Kidney glomerular epithelial cell (primary cell): Measurements from ENCODE around the gene POU2F1.
"Not testable (repeated sequence)": the region's sequence is repeated elsewhere in the genome, so short reads cannot be mapped to it uniquely, and the experiment has no call there.

Source experiments
- DNase-seq: peaks from one replicate; lab custom pipeline; 2025; lab: John Stamatoyannopoulos, UW

POU2F1 gene

DNA sequence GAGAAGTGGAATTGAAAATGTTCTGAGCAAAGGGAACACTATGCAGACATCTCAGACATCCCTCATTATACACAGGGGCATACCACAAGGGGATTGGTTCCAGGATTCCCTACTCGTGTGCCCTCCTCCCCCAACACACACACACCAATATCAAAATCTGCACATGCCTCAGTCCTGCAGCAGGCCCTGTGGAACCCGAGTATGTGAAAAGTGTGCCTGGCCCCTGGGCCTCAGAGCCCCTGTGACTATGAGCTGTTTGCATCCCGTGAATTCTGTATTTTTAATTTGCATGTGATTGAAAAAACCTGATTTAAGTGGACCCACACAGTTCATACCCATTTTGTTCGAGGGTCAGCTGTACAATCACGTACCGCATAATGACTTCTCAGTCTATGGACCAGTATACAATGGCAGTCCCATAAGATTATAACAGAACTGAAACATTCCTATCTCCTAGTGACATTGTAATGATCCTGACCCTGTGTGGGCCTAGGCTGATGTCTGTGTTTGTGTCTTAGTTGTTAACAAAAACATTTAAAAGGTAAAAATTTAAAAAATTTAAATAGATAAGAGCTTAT, 11.3 kb downstream of the POU2F1 start:
- DNase-seq: no peak

DNA sequence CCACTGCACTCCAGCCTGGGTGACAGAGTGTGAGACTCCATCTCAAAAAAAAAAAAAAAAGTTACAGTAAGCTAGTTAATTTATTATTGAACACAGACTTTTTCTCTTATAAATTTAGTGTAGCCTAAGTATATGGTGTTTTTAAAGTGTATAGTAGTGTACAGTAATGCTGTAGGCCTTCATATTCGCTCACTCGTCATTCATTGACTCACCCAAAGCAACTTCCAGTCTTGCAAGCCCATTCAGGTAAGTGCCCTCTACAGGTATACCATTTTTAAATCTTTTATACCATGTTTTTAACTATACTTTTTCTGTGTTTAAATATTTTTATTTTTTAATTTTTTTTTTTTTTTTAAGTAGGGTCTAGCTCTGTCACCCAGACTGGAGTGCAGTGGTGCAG, 12.1 kb downstream of the POU2F1 start:
- DNase-seq: no peak

DNA sequence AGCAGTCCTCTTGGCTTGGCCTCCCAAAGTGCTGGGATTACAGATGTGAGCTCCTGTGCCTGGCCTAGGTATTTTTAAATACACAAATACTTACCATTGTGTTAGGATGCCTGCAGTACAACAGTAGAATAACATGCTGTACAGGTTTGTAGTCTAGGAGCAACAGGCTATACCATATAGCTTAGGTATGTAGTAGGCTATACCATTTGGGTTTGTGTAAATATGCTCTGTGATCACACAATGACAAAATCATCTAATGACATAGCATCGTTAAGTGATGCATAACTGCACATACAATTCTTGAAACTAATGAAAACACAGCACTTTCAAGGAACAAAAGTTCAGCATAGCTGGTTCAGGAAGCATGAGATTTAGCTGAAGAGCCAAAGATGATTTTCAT, 12.7 kb downstream of the POU2F1 start:
- no peak for DNase-seq

DNA sequence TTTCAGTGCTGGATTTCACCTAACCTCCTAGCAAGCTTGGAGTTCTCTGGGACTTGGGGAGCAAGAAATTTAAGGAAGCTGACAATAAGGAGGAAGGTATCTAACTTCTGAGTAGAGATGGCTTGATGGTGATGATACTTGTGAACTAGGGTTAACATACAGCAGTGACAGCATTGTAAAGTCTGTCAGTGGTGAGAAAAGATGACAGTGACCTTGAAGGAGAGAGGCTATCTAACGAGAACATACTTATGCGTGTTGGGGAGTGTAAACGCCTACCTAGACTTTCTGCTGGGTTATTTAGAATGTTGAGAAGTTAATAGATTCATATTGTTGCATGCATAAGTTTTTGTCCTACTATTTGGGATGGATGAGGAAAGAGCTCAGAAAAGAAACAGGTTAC, 16.3 kb downstream of the POU2F1 start:
- no peak for DNase-seq

DNA sequence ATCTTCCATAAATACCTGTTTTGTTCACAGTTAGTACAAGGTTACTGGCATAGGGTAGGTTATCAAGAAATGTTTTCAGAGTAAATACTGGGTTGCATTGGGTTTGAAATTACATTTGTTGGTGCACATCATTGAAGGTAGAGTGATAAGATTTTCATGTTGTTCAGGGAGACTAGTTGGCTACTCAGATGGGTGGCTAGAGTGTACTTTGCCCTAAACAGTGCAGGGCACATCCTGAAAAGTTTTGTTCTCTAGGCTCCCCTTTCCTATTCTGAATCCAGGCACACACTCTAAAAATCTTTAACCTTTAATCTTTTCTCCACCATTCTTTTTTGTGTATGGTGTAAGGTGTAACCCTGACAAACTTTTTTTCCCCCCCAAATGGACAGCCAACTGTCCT, 18.0 kb downstream of the POU2F1 start:
- DNase-seq: no peak

DNA sequence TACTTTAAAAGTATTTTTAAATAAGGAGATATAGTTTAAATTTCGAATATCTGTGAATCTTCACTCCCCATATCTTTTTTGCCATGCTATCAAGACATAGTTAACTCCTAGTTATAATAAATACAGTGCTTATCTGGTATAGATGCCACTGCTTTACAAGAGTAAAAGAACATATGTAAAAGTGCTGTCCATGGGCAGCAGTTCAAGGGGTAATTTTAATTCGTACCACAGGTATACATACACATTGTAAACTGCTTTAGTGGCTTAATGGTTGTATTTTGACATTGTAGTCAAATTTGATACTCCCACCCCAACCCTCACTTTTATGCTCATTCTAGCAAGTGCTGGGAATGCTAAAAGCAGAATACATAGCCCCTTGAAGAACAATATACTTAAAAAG, 18.6 kb downstream of the POU2F1 start:
- no peak for DNase-seq

DNA sequence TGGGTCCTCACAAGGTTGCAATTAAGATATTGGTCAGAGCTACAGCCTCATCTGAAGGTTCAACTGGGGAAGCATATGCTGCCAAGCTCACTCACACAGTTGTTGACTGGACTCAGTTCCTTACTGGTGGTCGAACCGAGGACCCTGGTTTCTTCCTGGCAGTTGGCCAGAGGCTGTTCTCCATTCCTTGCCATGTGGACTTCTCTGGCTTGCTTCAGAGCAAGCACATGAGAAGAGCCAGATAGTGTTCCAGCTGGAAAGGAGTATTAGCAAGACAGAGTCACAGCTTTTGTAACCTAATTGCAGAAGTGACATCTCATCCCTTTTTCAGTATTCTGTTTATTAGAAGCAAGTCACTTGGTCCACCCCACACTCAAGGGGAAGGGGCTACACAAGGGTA, 23.6 kb downstream of the POU2F1 start:
- no peak for DNase-seq

DNA sequence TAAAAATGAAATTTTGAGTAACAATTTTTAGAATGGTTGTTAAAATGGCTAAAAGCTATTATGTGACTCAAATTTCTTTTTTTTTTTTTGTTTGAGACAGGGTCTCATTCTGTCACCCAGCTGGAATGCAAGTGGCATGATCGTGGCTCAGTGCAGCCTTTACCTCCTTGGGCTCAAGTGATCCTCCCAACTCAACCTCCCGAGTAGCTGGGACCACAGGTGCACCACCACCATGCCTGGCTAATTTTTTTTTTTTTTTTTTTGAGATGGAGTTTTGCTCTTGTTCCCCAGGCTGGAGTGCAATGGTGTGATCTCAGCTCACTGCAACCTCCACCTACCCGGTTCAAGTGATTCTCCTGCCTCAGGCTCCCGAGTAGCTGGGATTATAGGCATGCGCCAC, 24.5 kb downstream of the POU2F1 start:
- DNase-seq: not testable (repeated sequence)

DNA sequence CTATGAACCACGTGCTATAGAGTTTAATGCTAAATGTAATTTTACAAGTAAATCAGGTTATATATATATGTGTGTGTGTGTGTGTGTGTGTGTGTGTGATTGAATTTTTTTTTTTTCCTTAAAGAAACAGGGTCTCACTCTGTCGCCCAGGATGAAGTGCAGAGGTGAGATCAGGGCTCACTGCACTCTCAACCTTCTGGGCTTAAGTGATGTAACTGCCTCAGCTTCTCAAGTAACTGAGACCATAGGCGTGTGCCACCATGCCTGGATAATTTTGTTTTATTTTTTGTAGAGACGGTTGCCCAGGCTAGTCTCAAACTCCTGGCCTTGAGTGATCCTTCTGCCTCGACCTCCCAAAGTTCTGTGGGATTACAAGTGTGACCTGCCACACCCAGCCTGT, 26.3 kb downstream of the POU2F1 start:
- no peak for DNase-seq

DNA sequence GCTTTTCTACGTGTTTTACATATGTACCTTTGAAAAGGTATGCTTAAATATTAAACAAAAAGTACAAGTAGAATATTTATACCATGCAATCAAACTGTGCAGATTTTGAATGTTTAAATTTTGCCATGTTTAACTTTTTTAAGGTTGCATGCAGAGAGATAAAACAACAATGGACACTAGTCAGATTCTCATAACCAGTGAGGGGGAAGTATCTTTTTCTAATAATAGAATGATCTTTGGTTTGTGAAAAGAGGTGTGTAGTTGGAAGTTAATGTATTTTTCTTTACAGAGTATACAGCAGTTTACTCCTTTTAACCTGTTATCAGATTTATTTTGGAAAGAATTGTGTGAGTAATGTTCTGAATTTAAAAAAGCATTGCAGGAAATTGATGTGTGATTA, 27.1 kb downstream of the POU2F1 start:
- DNase-seq: no peak

DNA sequence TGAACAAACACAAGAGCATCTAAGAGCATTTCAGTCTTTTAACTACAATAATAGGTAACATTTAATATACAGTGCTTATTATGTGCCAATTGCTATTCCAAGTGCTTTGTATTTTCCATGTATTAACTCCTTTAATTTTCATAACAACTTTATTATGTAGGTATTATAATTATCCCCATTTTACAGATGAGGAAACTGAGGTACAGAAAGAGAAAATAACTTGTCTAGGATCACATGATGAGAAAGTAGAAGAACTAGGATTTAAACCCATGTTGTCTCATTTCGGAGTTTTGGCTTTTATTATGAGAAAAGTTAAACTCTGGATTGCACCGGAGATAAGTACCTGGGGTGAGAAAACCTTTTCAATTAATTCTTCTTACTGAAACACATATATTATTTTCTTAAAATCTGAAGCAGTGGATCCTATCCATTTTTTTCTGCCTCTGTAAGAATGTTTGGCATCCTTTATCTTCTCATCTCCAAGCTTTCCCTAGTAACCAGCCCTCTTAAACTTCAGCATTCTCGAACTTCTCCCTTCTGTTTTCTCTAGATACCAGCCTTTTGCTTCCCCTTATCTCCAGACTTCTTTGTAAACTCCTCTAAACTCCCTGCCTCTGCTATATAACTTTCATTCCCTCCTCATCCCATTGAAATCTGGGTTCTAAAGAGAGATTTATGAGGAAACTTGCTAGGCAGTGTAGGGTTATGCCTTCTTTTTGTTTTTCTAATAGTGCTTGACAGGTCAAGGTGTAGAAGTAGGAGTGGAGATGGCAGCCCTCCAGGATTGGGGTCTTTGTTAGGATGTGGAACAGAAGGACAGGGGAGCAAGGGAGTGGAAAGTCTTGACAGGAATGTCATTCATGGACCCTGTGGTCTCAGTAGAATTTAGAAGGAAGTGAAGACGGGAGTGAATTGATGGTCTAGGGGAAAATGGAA, 28.3 kb downstream of the POU2F1 start:
- DNase-seq: no peak

DNA sequence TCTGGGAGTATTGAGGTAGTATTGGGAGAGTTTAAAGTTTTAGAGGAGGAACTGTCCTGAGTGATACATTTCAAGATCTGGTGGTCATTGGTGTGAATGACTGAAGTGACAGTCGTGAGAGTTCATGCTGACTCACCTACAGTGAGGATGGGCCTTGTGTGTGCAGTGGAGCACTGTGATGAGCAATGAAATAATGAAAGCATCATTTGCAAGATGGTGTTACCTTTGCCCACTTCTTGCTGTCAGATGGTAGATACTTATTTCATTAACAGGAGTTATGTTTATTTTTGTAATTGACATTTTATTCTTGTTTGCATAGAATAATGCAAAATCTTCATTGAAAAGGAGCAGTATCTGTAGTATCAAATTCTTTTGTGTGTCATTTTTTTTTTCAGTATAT, 29.0 kb downstream of the POU2F1 start:
- no peak for DNase-seq

DNA sequence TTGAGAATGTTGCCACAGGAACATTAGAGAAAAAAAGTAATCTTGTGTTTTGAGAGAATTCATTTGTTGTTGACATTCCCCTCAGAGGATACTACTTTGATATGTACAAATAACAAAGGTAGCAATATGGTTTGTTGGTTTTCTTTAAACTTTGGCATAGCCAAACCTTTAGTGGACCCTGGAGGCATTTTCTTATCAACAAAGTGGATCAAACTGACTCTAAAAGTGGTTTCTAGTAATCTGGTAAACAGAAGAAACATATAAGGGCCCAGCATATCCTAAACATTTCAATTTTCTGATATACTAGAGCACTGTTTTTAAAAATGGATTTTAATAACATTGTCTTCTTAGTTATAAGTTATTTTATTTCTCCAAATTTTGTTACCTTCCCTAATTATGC, 29.8 kb downstream of the POU2F1 start:
- no peak for DNase-seq

DNA sequence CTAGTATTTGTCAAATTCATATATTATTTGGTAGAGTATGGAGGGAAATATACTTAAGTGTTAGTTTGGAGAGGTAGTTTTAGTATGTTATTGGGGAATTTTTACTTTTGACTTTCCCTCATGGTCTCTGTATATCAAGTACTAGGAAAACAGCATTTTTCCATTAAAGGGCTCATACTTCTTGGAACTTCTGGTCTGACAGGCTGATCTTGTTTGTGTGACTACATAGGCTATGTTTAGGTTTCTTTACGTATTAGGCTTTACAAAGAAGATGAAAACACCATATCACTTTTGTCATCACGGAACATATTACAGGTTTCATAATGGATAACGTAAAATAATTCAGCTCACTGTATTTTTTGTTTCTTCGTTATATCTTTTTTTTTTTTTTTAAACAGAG, 30.8 kb downstream of the POU2F1 start:
- no peak for DNase-seq

DNA sequence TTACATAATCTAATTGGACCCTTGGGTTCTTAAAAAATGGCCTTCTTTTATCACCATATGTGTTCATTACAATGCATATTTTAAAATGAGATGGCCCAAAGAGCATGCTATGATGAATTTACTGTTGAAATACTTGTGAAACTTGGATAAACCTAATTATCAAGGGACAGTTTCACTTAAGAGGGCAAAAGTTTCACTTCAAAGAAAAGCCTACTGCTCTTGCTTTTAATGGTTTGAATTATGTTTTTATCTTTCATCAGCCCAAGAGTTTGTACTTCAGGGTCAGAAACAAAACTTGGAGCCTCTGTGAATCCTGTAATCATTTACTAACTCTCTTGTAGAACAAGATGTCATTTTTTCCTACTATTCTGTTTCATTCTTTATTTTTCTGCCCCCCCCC, 32.3 kb downstream of the POU2F1 start:
- DNase-seq: no peak

DNA sequence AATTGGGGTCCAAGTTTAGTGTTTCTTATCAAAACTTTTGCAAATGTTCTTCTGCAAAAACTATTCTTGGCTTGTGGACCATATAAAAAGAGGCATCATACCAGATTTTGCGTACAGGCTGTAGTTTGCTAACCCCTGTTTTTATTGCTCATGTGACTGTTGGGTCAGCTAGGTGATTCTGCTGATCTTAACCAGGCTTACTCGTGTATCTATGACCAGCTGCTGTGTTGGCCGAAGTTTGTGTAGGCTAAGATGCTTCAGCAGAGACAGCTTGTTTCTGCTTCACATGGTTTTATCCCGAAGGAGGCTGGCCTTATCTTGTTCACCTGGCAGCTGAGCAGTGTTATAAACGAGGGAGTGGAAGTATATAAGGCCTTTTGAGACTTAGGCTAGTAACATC, 38.2 kb downstream of the POU2F1 start:
- DNase-seq: no peak

DNA sequence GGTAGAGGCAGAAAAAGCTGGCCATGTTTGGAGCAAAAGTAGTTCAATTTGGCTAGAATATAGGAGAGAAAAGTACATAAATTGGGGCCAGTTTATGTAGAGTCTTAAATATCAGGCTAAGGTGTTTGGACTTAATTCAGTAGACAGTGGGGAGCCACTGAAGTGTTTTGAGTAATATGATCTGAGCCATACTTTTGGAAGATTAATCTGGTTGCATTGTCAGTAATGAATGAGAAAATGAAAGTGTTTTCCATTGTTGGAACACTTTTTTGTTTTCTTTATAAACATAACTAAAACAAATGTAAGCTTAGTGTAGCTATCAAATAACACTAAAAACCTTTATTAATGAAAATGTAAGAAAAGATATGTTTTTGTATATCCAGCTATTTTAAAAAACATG, 42.1 kb downstream of the POU2F1 start:
- no peak for DNase-seq

DNA sequence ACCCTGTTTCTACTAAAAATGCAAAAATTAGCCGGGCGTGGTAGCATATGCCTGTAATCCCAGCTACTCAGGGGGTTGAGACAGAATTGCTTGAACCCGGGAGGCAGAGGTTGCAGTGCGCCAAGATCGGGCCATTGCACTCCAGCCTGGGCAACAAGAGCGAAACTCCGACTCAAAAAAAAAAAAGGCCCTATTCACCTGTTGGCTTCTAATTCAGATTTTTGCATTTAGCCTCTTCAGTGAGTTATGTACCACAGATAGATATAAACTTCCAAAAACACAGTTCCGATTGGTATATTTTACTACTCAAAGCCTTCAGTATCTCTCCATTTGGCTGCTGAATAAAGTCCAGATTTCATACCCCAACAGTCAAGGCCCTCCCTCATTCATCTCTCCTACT, 42.7 kb downstream of the POU2F1 start:
- DNase-seq: no peak

DNA sequence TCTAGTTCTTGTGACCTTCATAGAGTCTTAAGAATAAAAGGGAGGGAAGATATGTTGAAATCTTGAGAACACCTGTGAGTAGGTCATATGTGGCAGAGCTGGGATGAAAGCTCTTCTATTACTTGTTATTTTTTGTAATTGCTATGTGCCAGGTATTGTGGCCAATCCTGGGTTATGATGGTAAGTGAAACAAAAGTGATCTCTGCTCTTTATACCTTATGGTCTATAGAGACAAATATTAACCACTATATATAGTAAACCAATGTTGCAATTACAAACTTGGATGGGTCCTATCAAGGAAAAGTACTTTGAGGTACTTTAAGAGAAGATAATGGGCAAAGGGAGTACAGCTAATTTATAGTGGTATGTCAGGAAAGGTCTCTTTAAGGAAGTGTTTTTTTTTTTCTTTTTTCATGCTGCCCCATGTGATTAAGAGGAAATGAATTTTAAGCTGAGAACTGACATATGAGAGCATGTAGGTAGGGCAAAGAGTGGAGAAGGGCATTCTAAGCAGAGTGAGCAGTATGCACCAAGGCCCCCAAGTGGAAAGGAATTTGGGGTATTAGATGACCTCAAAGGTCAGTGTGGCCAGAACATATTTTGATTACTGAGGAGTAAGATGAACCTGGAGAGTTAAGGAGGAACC, 43.3 kb downstream of the POU2F1 start:
- DNase-seq: peak; percentile 38

DNA sequence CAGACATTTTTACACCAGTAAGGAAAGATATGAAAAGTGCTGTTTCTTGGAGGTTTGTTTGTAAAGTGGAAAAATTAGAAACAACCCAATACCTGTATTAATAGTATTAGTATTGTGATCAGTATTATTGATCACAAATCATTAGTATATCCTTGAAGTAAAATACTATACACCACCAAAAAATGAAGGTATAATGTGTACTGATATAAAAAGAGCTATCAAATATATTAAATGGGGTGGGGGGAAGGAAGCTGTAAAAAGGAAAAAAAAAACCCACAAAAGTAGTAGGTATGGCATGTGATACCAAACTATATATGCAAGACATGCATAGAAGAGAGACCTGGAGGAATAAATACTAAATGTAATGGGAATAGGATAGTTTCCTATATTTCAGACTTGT, 46.3 kb downstream of the POU2F1 start:
- no peak for DNase-seq

DNA sequence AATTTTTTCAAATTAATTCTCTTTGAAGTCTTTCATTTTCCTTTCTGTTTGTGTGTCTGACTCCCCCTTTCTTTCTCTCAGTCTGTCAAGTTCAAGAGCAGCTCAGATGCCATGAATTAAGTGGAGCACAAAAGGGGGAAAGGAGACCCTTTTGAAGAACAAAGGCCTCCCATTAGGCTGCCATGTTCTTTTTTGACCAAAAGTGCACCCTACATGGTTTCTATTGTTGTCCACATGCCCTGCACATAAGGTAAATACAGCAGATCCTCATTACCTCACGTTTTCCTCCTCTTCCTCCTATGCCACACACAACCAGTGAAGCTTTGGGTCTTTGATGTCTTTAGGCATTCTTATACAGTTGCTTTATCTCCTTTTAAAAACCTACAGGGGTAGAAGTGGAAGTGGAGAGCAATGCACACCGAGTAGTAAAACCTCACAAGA, 47.7 kb downstream of the POU2F1 start:
- no peak for DNase-seq

DNA sequence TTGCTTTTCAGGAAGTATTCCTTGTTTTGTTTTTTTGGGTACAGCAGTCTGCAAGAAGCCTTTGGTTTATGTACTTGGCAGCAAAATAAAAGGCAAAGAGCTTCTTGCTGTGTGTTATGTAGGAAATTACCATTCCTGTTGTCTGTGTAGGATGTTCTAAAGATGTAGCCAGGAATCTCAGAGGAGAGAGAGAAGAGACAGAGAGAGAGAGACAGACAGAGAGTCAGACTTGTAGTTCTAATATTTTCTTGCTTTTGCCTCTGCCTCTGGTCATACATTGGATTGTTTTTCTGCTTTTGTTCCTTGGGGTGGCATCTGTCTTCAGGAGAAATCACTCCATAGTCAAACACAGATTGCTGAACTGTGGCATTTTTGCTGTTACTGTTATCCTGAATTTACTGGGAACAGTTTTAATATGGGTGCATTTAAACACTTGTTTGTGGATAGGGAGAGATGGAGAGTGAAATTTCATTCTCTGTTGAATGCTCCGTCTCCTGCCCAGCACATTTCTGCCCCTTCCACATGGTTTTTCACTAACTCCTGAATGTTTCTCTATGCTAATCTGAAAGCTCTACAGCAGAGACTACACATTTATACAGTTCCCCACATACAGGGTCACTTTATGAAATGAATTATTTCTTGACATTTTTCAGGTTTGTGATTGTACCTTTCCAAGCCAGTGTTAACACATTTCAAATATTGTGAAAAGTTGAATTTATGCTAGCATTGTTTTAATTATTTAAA, 49.8 kb downstream of the POU2F1 start:
- no peak for DNase-seq
